Cardiac fibroblast (primary cell): ENCODE data around the gene DNAJC17.

Experiments
- DNase-seq, 2 donors: peaks; one replicate each; pipeline versions ENCODE4 v3.0.0 to v3.0.0-alpha.2; 2010; ENCODE audit warnings: low read depth in 2 of 2
- H3K4me3 ChIP-seq, 2 donors: replicated peaks in 1 of 2; 1 replicate in 1 of 2; 2 replicates in 1 of 2; pipeline ENCODE4 v1.5.1; 2011; ENCODE audit warnings: low read depth in 2 of 2, low read length in 2 of 2, mild to moderate bottlenecking in 2 of 2, moderate library complexity in 1 of 2
- CTCF ChIP-seq: IDR thresholded peaks from one replicate; pipeline ENCODE4 v1.5.1; 2011; ENCODE audit warnings: low read depth, mild to moderate bottlenecking, low read length, inconsistent platforms

The DNAJC17 gene

GRCh38 chr15:40775007-40775406 is 32.3 kb downstream of the DNAJC17 start:
- no peak for DNase-seq
- no peak for TF ChIP-seq CTCF
- no peak overlapping the region for H3K4me3 ChIP-seq

- no peak overlapping the region for H3K4me3 ChIP-seq
- no peak for TF ChIP-seq CTCF
- no peak for DNase-seq
These were observed 33.4 kb downstream of the DNAJC17 start for GRCh38 chr15:40773902-40774301.

- TF ChIP-seq CTCF, result no peak
- DNase-seq, result no peak
- H3K4me3 ChIP-seq, result no peak overlapping the region
These were observed 33.8 kb downstream of the DNAJC17 start for GRCh38 chr15:40773496-40773895.

- H3K4me3 ChIP-seq, result no peak overlapping the region
- DNase-seq, result no peak
- TF ChIP-seq CTCF, result no peak
These were observed 35.3 kb downstream of the DNAJC17 start for GRCh38 chr15:40772014-40772413.

GRCh38 chr15:40771242-40771641 is 36.0 kb downstream of the DNAJC17 start:
- no peak for DNase-seq
- TF ChIP-seq CTCF, result no peak
- no peak overlapping the region for H3K4me3 ChIP-seq

GRCh38 chr15:40770147-40770721 is 37.0 kb downstream of the DNAJC17 start:
- DNase-seq, result no peak
- TF ChIP-seq CTCF, result no peak
- no peak overlapping the region for H3K4me3 ChIP-seq
